NCI-H1417 (cell line): ENCODE results near the gene GLCCI1.

Experiments used
- DNase-seq, 3 experiments: peaks; one replicate each; lab custom pipeline; 2025; lab: John Stamatoyannopoulos, UW

Gene GLCCI1

DNA sequence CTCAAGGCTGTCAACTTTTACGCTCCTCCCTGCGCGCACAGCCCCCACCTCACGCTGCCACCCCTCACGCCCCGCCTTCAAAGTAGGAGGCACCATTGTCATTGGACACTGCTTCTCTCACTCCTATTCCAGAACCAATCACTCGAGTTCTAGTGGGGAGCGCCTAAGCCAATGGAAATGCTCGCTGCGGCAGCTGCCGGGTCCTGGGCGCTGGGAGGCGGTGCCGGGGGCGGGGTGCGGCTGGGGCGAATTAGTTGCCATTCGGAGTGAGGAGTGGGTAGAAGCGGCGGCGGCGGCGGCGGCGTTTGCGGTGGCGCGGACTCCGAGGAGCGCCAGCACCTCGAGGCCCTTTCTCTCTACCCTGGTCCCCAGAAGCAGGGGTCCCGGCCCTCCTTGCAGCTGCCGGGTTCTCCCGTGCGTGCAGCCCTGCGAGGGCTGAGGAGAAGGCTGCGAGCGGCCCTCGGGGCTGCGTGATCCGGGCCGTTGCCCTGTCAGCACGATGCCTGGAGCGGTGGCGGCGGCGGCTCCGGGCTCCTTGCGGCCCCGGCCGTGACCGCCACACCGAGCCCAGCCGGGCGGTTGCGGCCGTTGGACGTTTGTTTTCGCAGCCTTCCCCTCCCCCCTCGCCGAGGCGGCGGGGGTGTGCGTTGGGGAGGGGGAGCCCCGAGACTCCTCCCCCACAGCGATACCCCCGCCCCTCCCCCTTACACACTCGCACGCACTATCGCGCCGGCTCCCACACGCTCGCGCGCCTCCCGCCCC is at the start of gene GLCCI1:
TSS of gene GLCCI1 (plus strand) at position 253 of the 762 bp plus-strand sequence. CDS start 555 bp downstream, outside the sequence.
- peak; percentile 98 to 99 (median 99) for DNase-seq

DNA sequence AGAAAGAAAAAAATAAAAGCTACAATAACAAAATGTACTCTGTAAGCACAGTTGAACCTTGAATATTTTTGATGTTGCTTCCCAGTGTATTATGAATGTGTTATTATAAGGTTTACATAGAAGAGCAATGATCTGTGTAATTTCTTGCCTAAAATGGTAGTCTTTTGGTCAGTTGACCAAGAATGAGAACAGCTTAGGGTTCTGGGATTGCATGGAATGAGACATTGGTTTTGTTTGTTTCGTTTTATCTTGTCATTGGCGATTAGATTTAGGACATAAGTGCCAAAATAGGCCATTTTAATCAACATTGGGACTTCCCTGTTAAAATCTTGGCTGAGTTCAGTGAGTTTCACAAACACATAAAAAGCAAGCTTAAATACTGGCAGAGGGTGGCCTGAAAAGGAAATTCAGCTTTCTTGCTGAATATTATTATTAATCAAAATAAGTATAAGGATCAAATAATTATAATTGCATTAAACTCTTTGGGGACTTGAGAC is 49.1 kb upstream of the GLCCI1 start:
- DNase-seq = no peak

DNA sequence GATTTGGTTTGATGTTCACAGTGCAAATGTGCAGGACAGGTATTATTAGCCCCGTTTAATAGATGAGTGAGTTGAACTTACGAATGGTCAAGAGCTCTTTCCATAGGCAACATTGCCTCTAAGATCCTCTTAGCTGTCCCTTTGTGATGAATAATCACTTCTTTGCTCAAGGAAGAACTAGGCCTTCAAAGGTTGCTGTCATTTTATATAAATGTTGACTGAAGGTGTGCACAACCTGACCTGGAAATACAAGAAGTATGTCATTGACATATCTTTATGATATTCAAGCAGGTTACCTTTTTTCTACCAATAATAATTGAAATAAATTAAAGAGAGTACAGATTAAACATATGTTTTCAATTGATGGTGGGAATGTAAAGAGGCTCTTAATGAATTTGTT is 48.5 kb upstream of the GLCCI1 start:
- DNase-seq = no peak

DNA sequence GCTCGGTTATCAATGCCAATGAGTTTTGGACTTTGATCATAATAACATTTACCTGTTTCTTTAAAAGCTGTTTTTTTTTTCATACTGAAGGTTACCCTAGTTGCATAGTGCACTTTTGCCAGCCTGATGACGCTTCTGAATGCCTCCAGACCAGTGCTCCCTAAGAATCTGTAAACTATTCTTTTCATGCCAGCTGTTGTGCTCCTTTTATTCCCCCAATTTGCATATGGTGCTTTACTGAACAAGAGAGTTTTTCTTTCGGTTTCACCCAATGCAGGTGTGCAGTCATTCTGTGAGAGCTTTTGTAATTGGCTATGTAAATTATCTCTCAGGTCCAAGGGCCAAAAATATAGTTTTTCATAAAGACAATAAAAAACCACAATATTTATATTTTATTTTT is 48.1 kb upstream of the GLCCI1 start:
- DNase-seq = no peak

DNA sequence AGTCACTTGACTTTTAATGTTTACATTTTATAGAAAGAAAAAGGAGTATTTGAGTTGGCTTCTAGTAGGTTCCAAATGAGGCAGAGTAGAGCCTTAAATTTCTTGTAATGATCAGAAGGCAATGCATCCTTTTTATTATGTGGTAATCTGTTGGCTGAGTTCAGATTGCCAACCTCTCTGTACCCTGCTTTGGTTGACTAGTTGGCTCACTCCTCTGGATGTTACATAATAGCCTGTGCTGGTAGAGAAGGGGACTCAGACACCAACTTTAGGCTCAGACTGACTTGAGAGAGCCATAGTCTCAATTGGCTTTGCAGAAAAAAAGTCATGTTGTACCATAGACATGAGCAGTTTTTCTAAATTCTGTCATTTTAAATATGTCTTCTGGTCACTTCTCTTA is 46.8 kb upstream of the GLCCI1 start:
- peak in 2 of 3 experiments; percentile 26 to 56 for DNase-seq

DNA sequence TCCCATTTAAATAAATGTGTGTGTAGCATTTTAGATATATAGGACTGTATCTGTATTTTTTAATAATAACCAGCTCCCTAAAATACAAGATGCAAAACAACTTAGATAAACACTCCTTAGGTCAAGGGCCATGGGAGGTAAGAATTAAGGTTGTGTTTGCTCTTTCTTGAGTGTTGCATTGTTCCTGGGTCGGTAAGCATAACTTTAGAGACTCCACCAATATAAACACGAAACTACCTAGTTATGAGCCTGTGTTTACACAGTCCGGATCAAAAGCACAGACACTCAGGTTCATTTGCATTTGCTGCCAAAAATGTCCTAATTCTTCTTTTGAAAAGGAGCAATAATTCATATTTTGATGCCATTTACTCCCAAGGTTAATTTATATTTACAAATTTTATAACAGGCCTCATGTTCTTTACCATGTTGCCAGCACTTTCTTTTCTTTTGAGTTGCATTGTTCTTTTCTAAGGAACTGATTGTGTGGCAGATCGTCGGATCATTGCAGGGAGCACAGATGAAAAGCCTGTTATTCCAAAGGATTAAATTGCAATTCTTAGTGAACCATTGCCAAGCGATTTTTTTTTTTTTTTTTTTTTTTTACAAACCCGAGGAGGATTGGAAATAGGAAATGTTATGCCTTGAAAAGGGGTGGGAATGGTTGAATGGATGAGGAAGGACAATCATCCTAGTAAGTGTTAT is 45.8 kb upstream of the GLCCI1 start:
- peak in 2 of 3 experiments; percentile 40 to 82 for DNase-seq

DNA sequence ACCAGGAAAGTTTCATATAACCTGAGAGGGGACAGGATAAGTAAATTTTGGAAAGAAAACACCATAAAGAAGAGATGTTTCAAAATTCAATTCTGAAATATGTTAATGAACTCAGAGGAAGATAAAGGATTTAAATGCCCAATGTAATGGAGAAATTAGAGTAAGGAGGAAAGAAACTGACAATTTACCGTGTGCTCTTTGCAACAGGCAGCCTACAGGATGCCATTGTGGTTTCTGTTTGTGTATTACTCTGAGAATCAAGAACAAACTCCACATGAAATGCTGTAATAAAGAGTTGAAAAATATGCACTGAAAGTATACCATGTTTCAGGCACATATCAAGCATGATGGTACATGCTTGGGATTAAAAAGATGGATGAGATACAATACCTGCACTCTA is 44.8 kb upstream of the GLCCI1 start:
- DNase-seq = no peak

DNA sequence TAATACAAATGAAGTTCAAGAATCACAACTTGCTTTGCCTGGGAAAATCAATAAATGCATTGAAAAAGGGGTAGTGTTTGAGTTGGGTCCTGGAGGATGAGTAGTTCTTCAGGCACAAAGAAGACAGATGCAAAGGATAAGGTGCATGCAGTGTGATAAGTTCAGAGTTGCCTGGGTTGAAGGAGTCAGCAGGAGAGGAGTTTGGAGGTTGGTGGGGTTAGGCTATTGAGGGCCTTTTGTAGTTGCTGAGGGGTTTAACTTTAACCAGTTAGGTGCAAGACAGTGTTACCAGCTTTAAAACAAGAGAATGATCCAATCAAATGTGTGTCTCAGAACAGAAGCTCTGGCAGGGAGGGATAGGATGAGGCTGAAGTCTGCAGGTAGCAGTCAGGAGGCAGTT is 44.3 kb upstream of the GLCCI1 start:
- no peak for DNase-seq

DNA sequence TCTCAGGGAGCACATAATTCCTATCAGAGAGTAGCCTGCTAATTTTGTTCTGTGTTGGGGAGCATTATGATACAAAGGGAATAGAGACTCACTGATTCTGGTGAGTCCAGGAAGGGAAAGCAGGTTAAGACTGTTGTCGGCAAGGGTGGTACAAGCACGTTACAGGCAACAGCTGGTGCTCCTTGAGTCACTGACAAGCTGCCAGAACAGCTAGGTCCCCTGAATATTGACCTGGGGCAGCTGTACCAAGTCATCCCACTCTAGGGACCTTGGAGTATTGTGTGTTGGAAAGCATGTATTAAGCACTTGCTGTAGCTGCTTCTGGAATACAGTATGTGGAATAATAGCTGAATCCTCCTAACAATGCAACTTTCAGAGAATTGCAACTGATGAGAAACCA is 37.0 kb upstream of the GLCCI1 start:
- DNase-seq = no peak

DNA sequence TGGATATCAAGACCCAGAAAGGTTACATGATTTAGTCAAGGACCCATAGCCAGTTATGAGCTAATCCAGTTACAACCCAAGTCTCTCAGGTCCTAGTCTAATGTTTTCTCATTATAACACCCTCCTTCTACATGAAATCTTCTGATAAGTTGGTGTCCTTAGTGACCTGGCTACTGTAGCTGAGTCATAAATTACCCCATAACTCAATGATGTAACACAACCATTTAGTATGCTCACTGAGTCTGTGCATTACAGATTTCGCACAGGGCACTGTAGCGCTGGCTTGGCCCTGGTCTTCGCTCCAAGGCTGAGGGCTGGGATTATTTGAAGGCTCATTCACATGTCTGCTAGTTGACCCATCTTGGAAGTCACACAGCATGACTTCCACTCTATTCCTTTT is 36.0 kb upstream of the GLCCI1 start:
- no peak for DNase-seq

DNA sequence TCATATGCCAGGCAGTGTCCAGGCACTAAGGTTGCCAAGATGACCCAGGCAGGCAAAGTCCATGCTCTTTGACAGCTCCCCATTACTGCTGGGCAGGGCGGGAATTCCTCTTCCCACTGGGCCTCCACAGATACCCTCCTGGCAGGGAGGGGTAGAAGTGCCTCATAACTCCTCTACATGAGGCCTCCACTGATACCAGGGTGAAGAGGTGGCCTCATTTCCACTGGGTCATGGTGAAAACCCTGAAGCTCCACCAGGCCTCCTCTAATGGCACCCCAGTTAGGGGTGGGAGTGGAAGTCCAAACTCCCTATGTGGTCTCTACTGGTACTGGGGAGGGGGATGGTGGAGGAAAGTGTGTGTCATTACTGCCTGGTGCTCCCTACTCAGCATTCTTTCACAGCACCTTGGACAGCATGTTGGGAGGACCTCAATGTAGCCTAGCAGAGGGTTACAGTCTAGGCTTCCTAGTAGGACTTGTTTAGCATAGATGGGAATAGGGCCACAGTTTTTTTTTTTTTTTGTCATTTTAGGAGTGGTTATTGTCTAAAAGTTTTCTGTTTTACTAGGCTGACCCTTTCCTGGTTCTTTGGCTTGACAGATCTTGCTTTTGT is 34.6 kb upstream of the GLCCI1 start:
- no peak for DNase-seq

DNA sequence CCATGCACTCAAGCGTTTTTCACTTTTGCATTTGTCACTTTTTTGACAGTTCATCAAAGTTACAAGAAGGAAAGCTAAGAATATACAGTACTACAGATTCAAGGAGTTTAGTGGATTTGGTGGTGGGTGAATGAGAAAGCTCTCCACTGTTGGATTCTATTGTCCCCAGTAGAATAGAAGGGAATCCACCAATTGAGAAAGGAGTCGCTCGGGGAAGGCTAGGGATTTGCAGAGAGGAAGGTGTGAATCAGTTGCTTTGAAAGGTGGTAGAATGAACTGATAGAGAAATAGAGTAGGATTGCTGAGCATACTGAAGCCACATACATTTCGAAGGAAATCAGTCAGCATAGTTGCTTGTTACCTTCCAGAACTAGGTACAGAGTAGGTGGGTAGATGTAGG is 33.7 kb upstream of the GLCCI1 start:
- no peak for DNase-seq

DNA sequence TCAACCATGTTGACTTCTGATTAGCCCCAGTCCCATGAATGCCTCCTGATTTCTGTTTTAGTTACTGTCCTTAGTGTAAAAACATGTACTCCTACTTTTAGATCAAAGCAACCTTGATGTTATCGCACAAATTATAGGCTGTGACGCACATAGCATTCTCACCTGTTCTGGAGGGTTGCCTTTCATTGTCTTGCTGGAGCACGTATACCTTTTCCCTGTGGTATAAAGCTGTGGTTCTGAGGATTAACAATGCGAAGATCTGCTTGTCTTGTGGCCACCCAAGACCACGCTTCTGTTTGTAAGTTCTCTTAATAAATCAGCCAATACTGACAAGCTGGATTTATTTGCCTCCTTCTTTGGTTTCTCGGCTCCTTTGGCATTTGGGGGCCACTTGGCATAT is 30.1 kb upstream of the GLCCI1 start:
- no peak for DNase-seq

DNA sequence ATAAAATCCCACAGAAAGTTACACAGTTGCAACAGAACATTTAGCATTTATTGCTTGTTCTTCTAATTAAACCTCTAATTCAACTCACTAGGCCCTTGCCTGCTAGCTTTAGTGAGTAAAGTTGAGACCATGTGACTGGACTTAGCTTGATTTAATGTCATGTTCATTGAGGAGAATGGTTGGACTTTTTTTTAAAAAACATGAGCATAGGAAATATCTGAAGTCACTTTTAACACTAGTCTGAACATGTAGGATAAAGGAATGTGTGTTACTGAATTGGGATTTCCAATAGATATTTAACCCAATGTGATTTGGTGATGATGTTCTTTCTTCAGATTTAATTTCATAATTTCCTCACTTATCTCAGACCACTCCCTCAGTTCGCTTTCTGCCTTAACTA is 24.6 kb upstream of the GLCCI1 start:
- DNase-seq = no peak

DNA sequence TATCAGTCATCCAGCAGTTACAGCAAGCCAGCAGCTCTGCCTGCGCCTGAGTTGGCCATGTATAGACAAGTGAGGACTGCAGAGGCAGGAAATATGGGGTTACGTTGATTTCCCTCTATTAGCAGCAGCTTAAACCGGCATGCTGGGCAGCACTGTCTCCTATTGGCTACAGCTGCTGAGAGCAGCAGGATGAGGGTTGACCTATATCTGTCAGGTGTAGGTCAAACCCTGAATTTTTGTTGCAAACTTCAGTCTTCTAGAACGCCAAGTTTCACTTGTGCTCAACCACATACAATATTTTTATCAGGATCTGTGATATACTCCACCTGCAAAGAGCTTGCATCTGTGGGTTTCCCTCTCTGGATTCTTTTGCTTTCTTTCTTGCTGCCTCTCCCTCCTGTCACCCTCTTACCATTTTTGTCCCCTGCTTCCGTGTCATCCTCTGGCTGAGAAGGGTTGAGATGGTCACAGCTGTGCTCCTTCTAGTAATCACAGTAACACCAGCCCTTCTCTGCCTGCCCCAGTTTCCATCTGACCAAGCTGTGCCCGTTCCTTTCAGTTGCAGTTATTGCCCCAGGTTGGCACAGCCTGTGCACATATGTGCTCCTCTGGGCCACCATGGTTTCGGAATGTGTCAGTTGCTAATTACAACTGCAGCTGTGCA is 23.8 kb upstream of the GLCCI1 start:
- no peak for DNase-seq

DNA sequence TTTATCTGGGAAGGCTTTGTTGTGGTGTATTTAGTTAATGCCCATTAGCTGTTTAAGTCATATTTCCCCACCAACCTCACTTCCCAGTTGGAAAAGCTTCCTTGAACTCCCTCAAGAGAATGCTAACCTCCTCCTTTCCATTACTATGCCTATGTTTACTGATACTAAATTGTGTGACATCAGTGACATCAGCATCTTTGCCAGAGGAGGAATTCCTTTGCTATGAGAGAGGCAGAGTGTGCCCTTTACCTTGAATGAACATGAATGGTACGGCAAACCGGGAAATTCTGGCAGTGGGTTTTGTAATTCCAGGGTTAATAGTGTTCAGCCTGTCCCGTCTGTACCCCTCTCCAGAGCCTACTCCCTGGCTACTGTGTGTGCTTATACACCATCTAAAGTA is 22.1 kb upstream of the GLCCI1 start:
- no peak for DNase-seq

DNA sequence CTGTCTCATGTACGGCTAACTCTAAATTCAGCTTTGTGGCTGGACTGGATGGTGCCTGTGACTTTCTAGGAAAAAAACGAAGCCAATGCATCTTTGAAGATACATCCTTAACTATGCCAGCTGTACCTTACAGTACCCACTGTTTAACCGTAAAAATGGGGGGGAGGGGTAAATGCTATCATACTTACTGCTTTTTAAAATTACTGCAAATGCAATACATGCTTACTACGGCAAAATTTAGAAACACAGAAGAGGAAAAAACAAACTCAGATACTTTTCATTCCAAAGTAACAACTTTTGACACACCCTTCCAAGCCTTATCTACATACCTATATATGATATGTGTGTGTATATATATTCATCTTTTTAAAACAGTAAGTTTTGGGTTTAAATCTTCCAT is 20.4 kb upstream of the GLCCI1 start:
- DNase-seq = no peak

DNA sequence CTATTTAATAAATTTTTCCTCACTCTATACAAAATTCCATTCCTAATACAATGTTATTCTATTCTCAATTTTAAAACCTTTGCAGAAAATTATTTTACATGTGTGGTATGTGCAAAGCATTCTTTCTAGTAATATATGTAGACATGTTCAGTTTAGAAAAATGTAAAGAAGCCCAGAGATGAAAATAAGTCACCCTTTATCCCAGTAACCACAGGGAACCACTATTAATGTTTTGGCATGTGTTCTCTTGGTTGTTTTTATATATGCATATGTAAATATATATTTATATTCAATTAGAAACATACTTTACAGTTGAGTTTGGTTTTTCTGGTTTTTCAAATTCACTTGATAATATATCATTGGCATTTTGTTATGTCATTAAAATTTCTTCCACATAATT is 14.8 kb upstream of the GLCCI1 start:
- no peak for DNase-seq

DNA sequence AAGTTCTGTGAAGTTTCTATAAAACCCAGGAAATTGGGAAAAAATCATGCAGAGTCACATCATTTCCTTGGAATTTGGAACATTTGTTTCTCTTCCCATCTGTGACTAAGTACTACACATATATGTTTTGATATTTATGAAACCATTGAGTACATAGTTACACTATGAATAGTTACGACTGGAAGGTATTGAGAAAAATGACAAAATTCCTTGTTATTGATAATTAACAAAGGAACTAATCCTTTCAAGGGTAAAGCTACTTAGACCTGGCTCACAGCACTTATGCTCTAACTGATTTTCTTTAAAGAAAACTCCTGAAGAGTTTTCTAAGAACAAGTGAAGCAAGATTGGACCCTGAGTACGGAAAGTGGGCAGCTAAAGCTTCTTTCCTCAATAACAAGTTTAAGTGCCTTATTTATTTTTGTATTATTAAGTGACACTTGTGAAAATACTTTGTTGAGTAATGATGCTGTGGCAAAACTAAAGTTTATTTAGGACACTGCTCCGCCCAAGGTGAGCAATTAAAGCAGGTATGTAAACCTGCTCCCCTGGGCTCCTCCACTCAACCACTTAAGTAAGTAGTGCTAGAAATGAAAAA is 12.0 kb upstream of the GLCCI1 start:
- peak in 1 of 3 experiments; percentile 81 for DNase-seq

DNA sequence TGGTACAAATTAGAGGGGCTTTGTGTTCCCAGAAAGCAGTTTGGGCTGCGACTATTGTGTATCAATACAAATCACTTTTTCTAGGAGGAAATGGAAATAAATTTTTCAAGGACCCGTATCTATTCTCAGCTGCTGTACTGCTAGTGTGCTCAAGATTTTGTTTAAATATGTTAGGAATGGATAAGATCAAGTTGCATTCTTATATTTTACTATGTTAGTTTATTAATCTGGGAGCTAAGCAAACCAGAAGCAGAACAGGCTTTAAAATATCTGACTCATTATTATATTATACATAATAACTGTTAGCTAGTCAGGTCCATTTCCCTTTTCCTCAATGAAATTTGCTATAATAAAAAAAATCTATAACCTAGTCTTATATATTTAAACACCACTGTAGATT is 11.1 kb upstream of the GLCCI1 start:
- DNase-seq = no peak

DNA sequence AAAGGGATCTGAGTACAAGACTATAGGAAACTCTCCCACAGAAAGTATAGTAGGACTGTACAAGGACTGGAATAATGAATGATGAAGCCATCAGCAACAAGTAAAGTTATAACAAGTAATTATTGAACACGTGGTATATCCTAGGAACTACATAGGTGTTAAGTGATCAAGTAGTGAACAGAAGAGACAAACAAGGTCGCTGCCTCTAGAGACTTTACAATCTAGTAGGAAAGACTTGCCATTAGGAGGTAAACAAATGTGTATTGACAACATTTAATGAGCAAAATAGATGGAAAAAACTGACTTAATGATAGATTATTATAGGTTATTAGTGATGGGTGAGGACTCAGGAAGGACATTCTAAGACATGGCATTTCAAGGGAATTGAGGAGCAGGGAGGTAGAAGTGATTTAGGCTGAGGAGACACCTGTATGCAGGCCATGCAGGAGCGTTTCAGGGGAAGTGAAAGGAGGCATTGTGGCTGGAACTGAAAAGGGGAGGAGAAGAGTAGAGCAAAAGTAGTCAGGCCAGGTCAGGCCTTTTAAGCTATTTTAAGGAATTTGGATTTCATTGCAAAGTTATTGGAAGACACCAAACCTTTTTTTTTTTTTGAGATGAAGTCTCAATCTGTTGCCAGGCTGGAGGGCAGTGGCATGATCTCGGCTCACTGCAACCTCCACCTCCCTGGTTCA is 8.5 kb upstream of the GLCCI1 start:
- DNase-seq = no peak
